ENCODE results near the gene LIN37. TPM values are rescaled to one million over a fixed set of nuclear protein-coding genes. Genes with fewer than 3 reads are reported as not detected.

The LIN37 gene
- total RNA-seq, 1 donor from 2014 or later: 11.9 TPM

- Mint-ChIP-seq H3K4me3 (ENCODE audit: unreplicated experiment) (no peak overlapping the region), H3K27ac (ENCODE audit: unreplicated experiment) (peak overlapping the region; percentile 1), H3K36me3 (ENCODE audit: low read depth) (peaks cover 39% of the 10 kb centered on the region), H3K27me3 (ENCODE audit: low read depth) (no peaks in the 10 kb centered on the region), H3K4me1 (ENCODE audit: low read depth) (no peaks in the 10 kb centered on the region), H3K9me3 (ENCODE audit: low read depth) (no peaks in the 10 kb centered on the region)
- TF ChIP-seq, protein P1, sequence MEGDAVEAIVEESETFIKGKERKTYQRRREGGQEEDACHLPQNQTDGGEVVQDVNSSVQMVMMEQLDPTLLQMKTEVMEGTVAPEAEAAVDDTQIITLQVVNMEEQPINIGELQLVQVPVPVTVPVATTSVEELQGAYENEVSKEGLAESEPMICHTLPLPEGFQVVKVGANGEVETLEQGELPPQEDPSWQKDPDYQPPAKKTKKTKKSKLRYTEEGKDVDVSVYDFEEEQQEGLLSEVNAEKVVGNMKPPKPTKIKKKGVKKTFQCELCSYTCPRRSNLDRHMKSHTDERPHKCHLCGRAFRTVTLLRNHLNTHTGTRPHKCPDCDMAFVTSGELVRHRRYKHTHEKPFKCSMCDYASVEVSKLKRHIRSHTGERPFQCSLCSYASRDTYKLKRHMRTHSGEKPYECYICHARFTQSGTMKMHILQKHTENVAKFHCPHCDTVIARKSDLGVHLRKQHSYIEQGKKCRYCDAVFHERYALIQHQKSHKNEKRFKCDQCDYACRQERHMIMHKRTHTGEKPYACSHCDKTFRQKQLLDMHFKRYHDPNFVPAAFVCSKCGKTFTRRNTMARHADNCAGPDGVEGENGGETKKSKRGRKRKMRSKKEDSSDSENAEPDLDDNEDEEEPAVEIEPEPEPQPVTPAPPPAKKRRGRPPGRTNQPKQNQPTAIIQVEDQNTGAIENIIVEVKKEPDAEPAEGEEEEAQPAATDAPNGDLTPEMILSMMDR (IDR thresholded peaks at IDR 0.05): no peak
- DNase-seq (ENCODE audit: low spot score): peak; percentile 60
Observed at GRCh38 chr19:35733180-35734125, 14.9 kb upstream of the LIN37 start.

GRCh38 chr19:35734273-35734672 lies 14.1 kb upstream of the LIN37 start:
- no peaks in the 10 kb centered on the region for H3K27me3 Mint-ChIP-seq (ENCODE audit: low read depth)
- no peak overlapping the region for H3K4me3 Mint-ChIP-seq (ENCODE audit: unreplicated experiment)
- H3K27ac Mint-ChIP-seq (ENCODE audit: unreplicated experiment): no peak overlapping the region
- H3K9me3 Mint-ChIP-seq (ENCODE audit: low read depth): no peaks in the 10 kb centered on the region
- TF ChIP-seq, protein P1 (IDR thresholded peaks at IDR 0.05): no peak
- peaks cover 35% of the 10 kb centered on the region for H3K36me3 Mint-ChIP-seq (ENCODE audit: low read depth)
- DNase-seq (ENCODE audit: low spot score): no peak
- no peaks in the 10 kb centered on the region for H3K4me1 Mint-ChIP-seq (ENCODE audit: low read depth)

DNA sequence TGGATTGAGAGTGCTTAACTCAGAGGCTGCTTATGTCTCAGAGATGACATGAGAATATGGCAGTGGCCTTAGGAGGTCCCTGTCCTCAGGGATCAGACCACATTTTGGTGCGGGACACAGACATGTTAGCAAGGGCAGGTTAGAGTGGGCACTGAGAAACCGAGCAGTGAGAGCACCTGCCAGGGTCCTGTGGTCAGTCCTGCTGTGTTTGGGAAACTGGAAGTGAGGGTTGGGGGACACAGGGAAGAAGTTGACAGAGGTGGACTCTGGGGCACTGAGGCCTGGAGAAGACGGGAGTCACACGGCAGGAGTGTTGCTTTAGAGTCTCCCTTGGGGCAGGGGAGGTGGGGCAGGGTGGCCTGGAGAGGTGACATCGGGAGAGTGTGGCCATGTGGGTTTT lies 13.5 kb upstream of the LIN37 start:
- no peak overlapping the region for H3K4me3 Mint-ChIP-seq (ENCODE audit: unreplicated experiment)
- H3K4me1 Mint-ChIP-seq (ENCODE audit: low read depth): no peaks in the 10 kb centered on the region
- H3K36me3 Mint-ChIP-seq (ENCODE audit: low read depth): peaks cover 30% of the 10 kb centered on the region
- TF ChIP-seq, protein P1 (IDR thresholded peaks at IDR 0.05): no peak
- no peak for DNase-seq (ENCODE audit: low spot score)
- H3K27me3 Mint-ChIP-seq (ENCODE audit: low read depth): no peaks in the 10 kb centered on the region
- H3K9me3 Mint-ChIP-seq (ENCODE audit: low read depth): no peaks in the 10 kb centered on the region
- H3K27ac Mint-ChIP-seq (ENCODE audit: unreplicated experiment): no peak overlapping the region

DNA sequence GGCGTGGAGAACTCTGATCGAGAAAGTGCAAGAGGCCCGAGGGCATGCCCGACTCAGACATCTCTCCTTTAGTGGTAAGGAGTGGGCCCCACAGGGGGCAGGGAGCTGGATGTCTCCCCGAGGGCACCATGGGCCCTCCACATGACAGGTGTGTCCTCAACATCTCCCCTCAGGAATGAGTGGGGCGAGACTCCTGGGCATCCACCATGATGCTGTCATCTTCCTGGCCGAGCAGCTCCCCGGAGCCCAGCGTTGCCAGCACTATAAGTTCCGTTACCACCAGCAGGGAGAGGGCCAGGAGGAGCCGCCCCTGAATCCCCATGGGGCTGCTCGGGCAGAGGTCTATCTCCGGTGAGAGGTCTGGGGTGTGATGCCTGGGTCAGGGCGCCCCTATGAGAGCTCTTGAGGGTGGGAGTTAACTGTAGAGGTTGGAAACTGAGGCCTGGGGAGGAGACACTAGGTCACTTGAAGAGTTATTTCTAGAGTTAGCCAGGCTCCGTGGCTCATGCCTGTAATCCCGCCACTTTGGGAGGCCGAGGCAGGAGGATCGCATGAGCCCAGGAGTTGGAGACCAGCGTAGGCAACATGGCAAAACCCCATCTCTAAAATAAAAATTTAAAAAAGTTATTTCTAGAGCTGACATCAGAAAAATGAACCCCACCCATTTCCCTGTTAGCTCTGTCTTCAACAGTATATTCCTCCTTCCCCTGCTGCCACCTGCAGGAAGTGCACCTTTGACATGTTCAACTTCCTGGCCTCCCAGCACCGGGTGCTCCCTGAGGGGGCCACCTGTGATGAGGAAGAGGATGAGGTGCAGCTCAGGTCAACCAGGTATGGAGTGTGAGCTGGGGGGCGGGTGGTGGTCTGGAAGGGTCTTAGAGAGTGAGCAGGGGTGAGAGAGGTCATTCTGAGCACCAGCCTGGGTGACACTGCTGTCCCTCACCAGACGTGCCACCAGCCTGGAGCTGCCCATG lies 11.2 kb upstream of the LIN37 start:
- no peaks in the 10 kb centered on the region for H3K9me3 Mint-ChIP-seq (ENCODE audit: low read depth)
- H3K4me1 Mint-ChIP-seq (ENCODE audit: low read depth): peaks cover 7% of the 10 kb centered on the region
- TF ChIP-seq, protein P1 (IDR thresholded peaks at IDR 0.05): peak; percentile 41
- peak overlapping the region; percentile 53 for H3K27ac Mint-ChIP-seq (ENCODE audit: unreplicated experiment)
- no peak for DNase-seq (ENCODE audit: low spot score)
- H3K27me3 Mint-ChIP-seq (ENCODE audit: low read depth): no peaks in the 10 kb centered on the region
- H3K4me3 Mint-ChIP-seq (ENCODE audit: unreplicated experiment): no peak overlapping the region
- peaks cover 19% of the 10 kb centered on the region for H3K36me3 Mint-ChIP-seq (ENCODE audit: low read depth)
